GM10847 (cell line): ENCODE measurements around the gene CADM1.

Source experiments
- POLR2A ChIP-seq: IDR thresholded peaks from 2 replicates; pipeline ENCODE4 v1.6.1; 2011; ENCODE audit not compliant: insufficient read length; ENCODE audit errors: extremely low read depth

Gene CADM1

GRCh38 chr11:115190196-115190595 is 314.0 kb downstream of the CADM1 start:
- no peak for TF ChIP-seq POLR2A

- TF ChIP-seq POLR2A = no peak
Measured at GRCh38 chr11:115188898-115189278, 315.3 kb downstream of the CADM1 start.

- no peak for TF ChIP-seq POLR2A
Measured at GRCh38 chr11:115188188-115188897, 315.9 kb downstream of the CADM1 start.

DNA sequence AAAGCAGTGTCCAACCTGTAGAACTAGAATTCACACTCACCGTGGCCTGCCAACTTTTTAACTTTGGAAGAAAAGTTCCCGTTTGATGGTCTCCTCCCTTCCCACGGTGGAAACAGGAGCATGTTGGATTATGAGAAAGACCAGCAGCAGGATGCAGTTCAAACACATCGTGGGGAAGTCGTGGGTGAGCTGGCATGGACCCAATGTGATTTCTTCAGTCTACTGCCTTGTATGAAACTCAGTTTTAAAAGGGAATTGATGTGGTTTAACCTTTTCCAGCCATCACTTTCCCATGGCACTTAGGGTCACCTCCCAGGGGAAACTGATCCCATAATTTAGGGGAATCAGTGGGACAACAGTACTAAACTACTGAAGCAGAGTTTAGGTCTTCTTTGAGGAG is 318.3 kb downstream of the CADM1 start:
- TF ChIP-seq POLR2A = no peak

- no peak for TF ChIP-seq POLR2A
Measured at GRCh38 chr11:115185507-115185906, 318.7 kb downstream of the CADM1 start.

DNA sequence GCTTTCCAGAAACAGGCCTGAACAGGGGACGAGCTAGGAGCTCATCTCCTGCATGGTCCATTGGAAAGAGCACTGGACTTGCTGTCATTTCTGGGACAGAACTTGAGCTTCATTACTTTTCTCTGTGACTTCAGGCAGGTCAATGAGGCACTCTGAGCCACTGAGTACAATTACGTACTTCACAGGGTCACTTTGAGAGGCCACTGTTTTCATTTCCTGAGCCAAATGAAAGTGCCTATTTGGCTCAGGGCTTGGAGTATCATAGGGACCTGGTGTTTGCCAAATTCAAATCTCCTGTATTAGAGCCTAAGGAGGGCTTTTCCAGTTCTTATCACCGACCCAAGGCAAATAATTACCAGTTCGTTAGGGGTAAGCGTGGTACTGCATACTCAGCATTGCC is 319.3 kb downstream of the CADM1 start:
- no peak for TF ChIP-seq POLR2A

DNA sequence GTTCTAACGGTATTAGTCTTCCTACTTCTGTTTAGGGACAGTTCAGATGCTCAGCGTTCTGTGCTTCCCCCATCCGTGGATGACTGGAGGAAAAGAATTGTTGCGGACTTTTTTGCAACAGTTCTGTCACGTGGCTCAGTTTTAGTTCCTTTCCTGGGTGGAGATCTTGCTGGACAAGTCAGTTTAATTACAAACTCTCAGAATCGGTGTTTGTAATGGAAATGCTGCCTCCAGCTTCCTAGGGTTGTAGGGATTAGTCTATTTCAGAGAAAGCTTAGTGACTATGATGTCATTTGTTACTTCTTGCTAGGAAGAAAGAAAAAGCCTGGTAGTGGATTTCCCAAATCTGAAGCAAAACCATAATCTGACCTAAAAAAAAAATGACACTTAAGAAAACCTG is 320.4 kb downstream of the CADM1 start:
- no peak for TF ChIP-seq POLR2A

- TF ChIP-seq POLR2A = no peak
Measured at GRCh38 chr11:115183136-115183535, 321.1 kb downstream of the CADM1 start.

- TF ChIP-seq POLR2A = no peak
Measured at GRCh38 chr11:115182282-115182955, 321.8 kb downstream of the CADM1 start.

GRCh38 chr11:115181538-115181937 is 322.7 kb downstream of the CADM1 start:
- no peak for TF ChIP-seq POLR2A

DNA sequence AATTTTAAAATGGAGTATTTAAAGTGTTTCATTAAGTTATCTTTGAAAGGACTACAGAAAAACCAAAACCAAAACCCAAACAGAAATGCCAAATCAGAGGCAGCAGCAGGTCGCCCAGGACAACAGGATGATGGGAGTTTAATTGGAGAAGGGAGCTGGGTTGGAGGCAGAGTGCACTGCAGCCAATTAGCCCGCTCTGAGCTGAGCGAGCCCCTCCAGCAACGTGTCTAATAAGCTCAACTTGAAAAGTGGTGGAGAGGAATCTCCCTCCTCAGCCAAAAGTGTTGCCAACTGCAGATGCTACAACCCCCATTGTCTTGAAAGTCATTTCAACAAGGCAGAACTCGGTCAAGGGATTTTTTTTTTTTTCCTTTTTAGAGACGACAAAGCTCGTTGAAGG is 323.9 kb downstream of the CADM1 start:
- no peak for TF ChIP-seq POLR2A

GRCh38 chr11:115179636-115180035 is 324.6 kb downstream of the CADM1 start:
- TF ChIP-seq POLR2A = no peak

DNA sequence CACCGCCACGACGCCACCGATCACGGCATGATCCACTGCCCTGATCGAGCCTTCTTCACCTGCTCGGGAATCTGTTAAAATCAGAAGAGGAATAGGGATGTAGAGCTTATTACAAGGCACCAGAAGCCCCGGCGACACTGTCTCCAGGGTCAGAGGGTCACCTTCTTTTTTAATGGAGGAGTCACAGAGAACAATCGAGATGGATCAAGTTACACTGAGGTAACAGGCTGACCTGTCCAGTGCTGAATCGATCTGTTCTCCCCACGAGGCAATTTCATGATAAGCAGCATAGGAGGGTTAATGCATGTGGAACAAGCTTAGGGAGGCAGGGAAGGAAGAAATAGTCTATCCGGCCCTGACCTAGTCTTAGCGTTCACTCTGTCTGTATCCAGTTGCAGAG is 325.5 kb downstream of the CADM1 start:
- TF ChIP-seq POLR2A = no peak

GRCh38 chr11:115173136-115173535 is 331.1 kb downstream of the CADM1 start:
- TF ChIP-seq POLR2A = no peak

DNA sequence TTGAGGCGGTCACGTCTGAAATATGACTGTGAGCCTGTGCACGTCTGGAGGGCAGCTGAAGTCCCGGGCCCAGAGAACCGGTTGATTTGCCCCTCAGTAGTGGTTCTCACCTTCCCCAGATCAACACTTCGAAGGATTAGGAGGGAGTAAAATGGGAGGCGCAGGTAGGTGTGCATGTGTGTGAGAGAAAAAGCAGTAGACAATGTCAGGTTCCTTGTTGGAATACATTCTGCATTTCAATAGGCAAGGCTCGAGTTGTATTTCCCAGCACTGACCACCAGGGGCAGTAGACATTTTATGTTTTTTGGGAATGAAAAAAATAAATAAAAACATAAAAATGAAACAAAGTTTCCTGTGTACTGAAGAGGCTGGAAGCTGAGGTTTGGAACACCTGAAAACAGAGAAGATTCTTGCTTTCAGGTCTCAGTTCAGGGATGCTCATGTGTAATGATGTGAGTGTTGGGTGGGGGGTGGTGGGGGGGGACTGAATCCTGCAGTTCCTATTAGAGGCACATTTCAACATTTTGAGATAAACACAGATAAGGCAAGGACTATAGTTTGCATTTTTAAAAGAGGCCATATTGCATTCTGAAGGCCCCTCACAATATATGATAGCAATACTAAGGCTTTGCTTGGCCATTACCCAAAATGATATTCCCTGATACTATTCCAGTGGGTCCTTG is 333.9 kb downstream of the CADM1 start:
- TF ChIP-seq POLR2A = no peak

DNA sequence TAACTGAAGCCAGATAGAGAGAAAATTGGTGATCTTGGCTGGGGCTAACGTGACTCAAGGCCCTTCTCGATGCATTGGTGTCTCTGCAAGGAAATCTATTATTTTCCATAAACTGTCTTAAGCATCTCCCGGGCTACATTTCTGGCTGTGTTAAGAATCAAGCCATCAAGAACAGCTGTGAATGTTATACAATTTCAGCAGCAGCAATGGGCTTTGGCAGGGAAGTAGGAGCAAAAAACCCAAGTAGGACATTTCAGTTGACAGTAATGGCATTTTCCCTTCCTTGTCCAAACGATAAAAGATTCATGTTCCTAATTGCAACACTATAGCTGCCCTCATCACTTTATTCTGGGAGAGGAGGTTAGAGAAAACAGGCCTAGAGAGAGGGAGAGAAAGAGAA is 335.0 kb downstream of the CADM1 start:
- no peak for TF ChIP-seq POLR2A
